ENCODE results near the gene PRTG. TPM values are rescaled to one million over a fixed set of nuclear protein-coding genes. Genes with fewer than 3 reads are reported as not detected.

PRTG gene
- total RNA-seq, 1 experiment from 2014 or later = 11.4 TPM

- no peaks in the 10 kb centered on the region for H3K4me1 ChIP-seq (ENCODE audit: control insufficient read depth, insufficient read depth, low read length)
- H3K27me3 ChIP-seq (ENCODE audit: control insufficient read depth, insufficient read depth, low read length) = no peaks in the 10 kb centered on the region
- CTCF ChIA-PET = interaction anchor here (0.5 to 1.3 kb wide), 6 partner anchors 81 to 269 kb away, joined by 3 to 6 read pairs (median 4); no protein-coding TSS in a partner anchor
- no peaks in the 10 kb centered on the region for H3K9me3 ChIP-seq (ENCODE audit: control insufficient read depth, insufficient read depth, low read depth, low read length)
- DNase-seq (ENCODE audit: low read depth, low spot score) (no peak), ATAC-seq (no peak; the same call in 1 of the 2 replicates)
- no peak overlapping the region for H3K4me3 ChIP-seq (ENCODE audit: low read depth in 2 of 2, low read length in 2 of 2)
- in situ Hi-C loops (cut with HindIII; ENCODE audit: low pct_unique_long_range_greater_than_20kb, low sequenced_read_pairs) = no loop called here
- BruUV-seq (replicated peaks) = no TSS peak
- POLR2A ChIA-PET = no interaction called here
- no peaks in the 10 kb centered on the region for H3K36me3 ChIP-seq (ENCODE audit: control insufficient read depth, insufficient read depth, low read length)
- intact Hi-C loops (cut with micrococcal nuclease; ENCODE audit: unreplicated experiment) = loop anchor here (5.0 kb wide), 1 partner anchor 198 kb away; no protein-coding TSS in a partner anchor
- no peak overlapping the region for H3K27ac ChIP-seq (ENCODE audit: low read length)
- no peak for TF ChIP-seq CTCF (IDR thresholded peaks at IDR 0.05)
- TF ChIP-seq POLR2AphosphoS5 (IDR thresholded peaks at IDR 0.05; ENCODE audit: low read depth, low read length) = no peak
- TF ChIP-seq SIN3A (IDR thresholded peaks at IDR 0.05; ENCODE audit: borderline replicate concordance, insufficient read depth, low read depth, low read length) = no peak
- TF ChIP-seq REST (IDR thresholded peaks at IDR 0.05; ENCODE audit: insufficient read depth in 1 of 2, low read depth in 2 of 2, low read length in 1 of 2) = no peak
- no peak for TF ChIP-seq TCF7L2 (IDR thresholded peaks at IDR 0.05; ENCODE audit: low read depth, low read length)
Measured at GRCh38 chr15:55649058-55649423, 93.9 kb downstream of the PRTG start.

GRCh38 chr15:55638764-55639163 is 104.2 kb downstream of the PRTG start:
- no peaks in the 10 kb centered on the region for H3K27me3 ChIP-seq (ENCODE audit: control insufficient read depth, insufficient read depth, low read length)
- BruUV-seq (replicated peaks) = no TSS peak
- no peaks in the 10 kb centered on the region for H3K4me1 ChIP-seq (ENCODE audit: control insufficient read depth, insufficient read depth, low read length)
- H3K4me3 ChIP-seq (ENCODE audit: low read depth in 2 of 2, low read length in 2 of 2) = no peak overlapping the region
- peaks cover 12% of the 10 kb centered on the region for H3K36me3 ChIP-seq (ENCODE audit: control insufficient read depth, insufficient read depth, low read length)
- ChIA-PET POLR2A (no interaction called here), CTCF (no interaction called here)
- no peak for TF ChIP-seq TCF7L2 (IDR thresholded peaks at IDR 0.05; ENCODE audit: low read depth, low read length)
- no peak for TF ChIP-seq POLR2AphosphoS5 (IDR thresholded peaks at IDR 0.05; ENCODE audit: low read depth, low read length)
- no peak for TF ChIP-seq SIN3A (IDR thresholded peaks at IDR 0.05; ENCODE audit: borderline replicate concordance, insufficient read depth, low read depth, low read length)
- DNase-seq (ENCODE audit: low read depth, low spot score) (no peak), ATAC-seq (no peak)
- in situ Hi-C loops (cut with HindIII; ENCODE audit: low pct_unique_long_range_greater_than_20kb, low sequenced_read_pairs) (no loop called here), intact Hi-C loops (cut with micrococcal nuclease; ENCODE audit: unreplicated experiment) (loop anchor here (5.0 kb wide), 1 partner anchor 126 kb away; no protein-coding TSS in a partner anchor)
- no peaks in the 10 kb centered on the region for H3K9me3 ChIP-seq (ENCODE audit: control insufficient read depth, insufficient read depth, low read depth, low read length)
- H3K27ac ChIP-seq (ENCODE audit: low read length) = no peak overlapping the region

GRCh38 chr15:55637086-55637485 is 105.9 kb downstream of the PRTG start:
- intact Hi-C loops (cut with micrococcal nuclease; ENCODE audit: unreplicated experiment) = loop anchor here (5.0 kb wide), 1 partner anchor 125 kb away; no protein-coding TSS in a partner anchor
- CTCF ChIA-PET = no interaction called here
- no peaks in the 10 kb centered on the region for H3K4me1 ChIP-seq (ENCODE audit: control insufficient read depth, insufficient read depth, low read length)

More at GRCh38 chr15:55637086-55637485, 105.9 kb downstream of the PRTG start:
- Histone ChIP-seq H3K27ac (ENCODE audit: low read length) (no peak overlapping the region), H3K27me3 (ENCODE audit: control insufficient read depth, insufficient read depth, low read length) (no peaks in the 10 kb centered on the region), H3K9me3 (ENCODE audit: control insufficient read depth, insufficient read depth, low read depth, low read length) (no peaks in the 10 kb centered on the region), H3K4me3 (ENCODE audit: low read depth in 2 of 2, low read length in 2 of 2) (no peak overlapping the region), H3K36me3 (ENCODE audit: control insufficient read depth, insufficient read depth, low read length) (peaks cover 12% of the 10 kb centered on the region)
- no peak for ATAC-seq
- BruUV-seq (replicated peaks) = no TSS peak
- in situ Hi-C loops (cut with HindIII; ENCODE audit: low pct_unique_long_range_greater_than_20kb, low sequenced_read_pairs) = no loop called here
- no peak for DNase-seq (ENCODE audit: low read depth, low spot score)
- POLR2A ChIA-PET = no interaction called here
- TF ChIP-seq TCF7L2 (IDR thresholded peaks at IDR 0.05; ENCODE audit: low read depth, low read length) (no peak), REST (IDR thresholded peaks at IDR 0.05; ENCODE audit: insufficient read depth in 1 of 2, low read depth in 2 of 2, low read length in 1 of 2) (no peak), CTCF (IDR thresholded peaks at IDR 0.05) (no peak), POLR2AphosphoS5 (IDR thresholded peaks at IDR 0.05; ENCODE audit: low read depth, low read length) (no peak)
